ENCODE results near the gene GALM.

- TF ChIP-seq JUND (IDR thresholded peaks at IDR 0.05; ENCODE audit: low read length) (no peak), CTCF (IDR thresholded peaks at IDR 0.05; ENCODE audit: control extremely low read depth in 1 of 3, insufficient read depth in 1 of 3, low read depth in 1 of 3, low read length in 3 of 3) (no peak)
Measured at GRCh38 chr2:38636069-38636468, 29.8 kb upstream of the GALM start.
